NCI-H1105 (cell line): ENCODE measurements around the gene SUSD6.

Experiments
- DNase-seq: peaks from one replicate; lab custom pipeline; 2025; lab: John Stamatoyannopoulos, UW

SUSD6 gene

GRCh38 chr14:69611172-69612013 is at the start of gene SUSD6:
SUSD6 (plus strand) TSS chr14:69611596; CDS start chr14:69658593, 46,997 bp downstream.
- DNase-seq = peak; percentile 94

GRCh38 chr14:69561893-69562292 is 49.5 kb upstream of the SUSD6 start:
- DNase-seq = no peak

DNA sequence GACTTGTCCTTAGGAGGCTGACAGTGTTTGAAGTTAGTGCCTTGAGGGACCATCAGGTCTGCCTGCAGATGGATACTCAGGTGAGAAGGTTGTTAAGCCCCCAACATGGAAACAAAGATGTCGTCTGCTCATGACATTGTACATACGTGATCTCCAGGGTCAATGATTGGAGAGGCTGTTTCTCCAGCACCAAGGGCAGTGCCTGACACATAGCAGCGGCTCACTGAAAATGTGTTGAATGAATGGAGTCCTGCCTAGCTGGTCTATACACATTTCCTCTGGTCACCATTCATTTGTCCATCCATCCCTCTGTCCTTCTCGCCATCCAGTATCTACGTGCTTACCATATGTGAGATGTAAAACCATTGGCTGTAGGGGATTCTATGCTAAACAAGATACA is 43.8 kb upstream of the SUSD6 start:
- no peak for DNase-seq

DNA sequence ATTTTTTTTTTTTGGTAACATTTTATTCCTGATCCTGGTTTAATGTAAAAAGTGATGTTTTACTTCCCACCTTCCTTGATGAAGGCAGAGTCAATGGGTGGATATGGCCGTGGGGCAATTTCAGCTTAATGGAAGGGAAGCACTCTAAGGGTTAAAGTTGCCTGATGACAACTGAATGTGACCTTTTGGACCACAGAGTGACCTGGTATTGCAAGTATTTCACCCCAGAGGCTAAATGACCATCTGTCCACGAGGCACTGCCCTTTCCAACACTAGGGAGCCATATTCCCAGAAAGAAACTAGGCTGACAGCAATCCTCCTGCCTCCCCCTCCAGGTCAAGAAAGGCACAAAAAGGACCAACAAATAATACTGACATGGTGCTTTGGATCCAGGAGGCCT is 41.5 kb upstream of the SUSD6 start:
- DNase-seq = no peak

GRCh38 chr14:69570836-69571330 is 40.5 kb upstream of the SUSD6 start:
- DNase-seq = no peak

GRCh38 chr14:69571449-69572029 is 39.9 kb upstream of the SUSD6 start:
- no peak for DNase-seq

DNA sequence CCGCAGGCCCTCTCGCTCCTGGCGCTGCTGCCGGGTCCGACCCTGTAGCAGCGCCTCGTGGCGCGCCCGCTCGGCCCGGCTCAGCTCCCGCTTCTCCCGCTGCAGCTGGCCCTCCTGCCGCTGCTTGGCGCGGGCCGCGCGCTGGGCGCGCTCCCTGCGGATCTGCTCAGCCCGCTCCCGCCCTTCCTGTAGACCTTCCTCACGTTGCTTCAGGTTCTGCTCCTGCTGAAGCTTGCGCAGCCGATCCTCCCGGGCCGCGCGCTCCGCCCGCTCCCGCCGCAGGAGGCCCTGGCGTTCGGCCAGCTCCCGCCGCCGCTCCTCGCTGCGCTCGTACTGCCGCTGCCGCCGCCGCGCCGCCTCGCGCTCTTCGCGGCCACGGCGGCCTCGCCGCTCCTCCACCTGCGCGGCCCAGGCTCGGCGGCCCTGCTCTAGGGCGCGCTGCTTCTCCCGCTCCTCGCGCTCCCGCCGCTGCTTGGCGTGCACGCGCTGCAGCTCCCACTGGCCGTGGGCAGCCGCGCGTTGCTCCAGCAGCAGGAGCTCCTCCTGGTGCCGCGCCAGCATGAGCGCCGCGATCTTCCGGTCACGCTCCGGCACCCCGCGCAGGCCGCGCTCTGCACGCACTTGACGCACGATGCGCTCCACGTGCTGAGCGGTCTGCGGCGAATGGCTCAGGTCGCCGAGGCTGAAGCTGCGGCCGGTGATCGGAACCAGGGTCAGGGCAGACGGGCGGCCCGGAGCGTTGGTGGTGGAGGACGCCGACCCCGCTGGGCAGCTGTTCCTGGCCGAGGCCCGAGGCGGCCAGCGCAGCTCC is 39.2 kb upstream of the SUSD6 start:
- no peak for DNase-seq

- no peak for DNase-seq
These were observed 38.6 kb upstream of the SUSD6 start for GRCh38 chr14:69572841-69573135.

DNA sequence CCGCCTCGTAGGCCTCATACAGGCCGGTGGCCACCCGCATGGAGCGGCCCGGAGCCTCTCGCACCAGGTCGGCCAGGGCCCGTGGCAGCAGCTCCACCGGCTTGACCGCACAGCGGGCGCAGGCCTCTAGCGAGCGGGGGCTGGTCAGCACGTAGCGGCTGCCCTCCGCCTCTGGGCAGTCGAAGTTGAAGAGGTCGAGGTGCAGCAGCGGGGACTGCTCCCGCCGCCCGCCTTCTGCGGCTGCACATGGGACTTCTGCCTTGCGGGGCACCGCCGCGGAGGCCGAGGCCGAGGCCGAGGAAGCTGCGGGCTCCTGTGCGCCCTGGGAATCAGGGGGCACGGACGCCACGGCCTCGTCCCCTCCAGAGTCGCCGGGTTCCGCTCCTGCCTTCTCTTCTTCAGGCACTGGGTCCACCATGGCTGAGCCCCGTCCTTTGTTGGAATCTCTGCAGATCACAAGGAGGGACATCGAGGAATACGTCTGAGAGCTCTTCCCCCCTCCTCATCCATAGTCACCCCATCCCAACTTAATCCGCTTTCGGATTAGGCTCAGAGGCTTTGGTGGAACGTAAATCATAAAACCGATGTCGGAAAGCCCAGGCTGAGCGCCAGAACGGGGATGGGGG is 38.1 kb upstream of the SUSD6 start:
- DNase-seq = no peak

DNA sequence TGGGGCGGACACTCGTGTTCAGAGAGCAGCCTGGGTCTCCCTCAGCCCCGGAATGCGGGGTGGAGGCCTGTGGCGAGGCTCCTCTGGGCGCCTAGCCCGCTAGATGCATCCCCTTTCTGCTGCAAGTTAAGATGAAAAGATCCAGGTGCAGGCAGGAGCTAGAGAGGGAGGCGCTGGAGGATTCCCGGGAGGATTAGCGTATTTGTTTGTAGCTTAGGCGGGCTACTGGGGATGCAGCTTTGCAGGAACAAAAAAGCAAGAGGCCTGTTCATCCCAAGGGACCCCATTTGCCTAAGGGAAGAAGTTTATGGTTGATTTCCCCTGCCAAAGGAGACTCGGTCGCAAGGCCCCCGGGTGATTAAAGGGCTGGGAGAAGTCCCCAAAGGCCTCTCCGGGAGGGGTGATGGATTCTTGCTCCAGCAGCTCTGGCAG is 37.5 kb upstream of the SUSD6 start:
- DNase-seq = peak; percentile 70

- peak; percentile 79 for DNase-seq
These were observed 37.0 kb upstream of the SUSD6 start, which contains the start of gene CCDC177 for GRCh38 chr14:69574263-69574953. CCDC177 (minus strand) TSS chr14:69574871; CDS start chr14:69573622, 1,249 bp downstream.

DNA sequence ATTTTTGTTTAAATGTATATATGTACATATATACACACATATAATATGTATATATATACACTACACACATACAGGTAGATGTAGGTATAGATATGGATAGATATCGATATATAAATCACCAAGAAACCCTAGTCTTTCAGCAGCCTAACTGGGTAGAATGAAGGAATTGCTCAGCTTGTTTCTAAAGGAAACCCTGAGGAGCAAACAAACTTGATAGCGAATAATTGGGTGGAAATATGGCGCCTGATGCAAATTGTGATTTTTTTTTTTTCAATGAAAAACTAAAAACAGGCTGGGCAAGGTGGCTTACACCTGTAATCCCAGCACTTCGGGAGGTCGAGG is 36.5 kb upstream of the SUSD6 start:
- DNase-seq = no peak

DNA sequence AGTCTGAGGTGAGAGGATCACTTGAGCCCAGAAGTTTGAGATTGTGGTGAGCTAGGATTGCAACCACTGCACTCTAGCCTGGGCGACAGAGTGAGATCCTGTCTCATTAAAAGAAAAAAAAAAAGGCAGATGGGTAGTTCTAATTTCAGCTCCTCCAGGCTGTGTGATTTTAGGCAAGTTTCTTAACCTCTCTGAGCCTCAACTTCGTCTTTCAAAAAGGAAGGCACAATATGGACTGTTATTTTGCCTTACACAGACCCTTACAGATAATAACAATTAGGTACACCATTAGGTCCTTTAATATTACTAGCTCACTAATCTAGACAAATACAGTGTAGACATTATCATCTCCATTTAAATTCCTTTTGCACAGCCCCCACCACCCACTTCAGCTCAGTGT is 31.9 kb upstream of the SUSD6 start:
- DNase-seq = no peak

DNA sequence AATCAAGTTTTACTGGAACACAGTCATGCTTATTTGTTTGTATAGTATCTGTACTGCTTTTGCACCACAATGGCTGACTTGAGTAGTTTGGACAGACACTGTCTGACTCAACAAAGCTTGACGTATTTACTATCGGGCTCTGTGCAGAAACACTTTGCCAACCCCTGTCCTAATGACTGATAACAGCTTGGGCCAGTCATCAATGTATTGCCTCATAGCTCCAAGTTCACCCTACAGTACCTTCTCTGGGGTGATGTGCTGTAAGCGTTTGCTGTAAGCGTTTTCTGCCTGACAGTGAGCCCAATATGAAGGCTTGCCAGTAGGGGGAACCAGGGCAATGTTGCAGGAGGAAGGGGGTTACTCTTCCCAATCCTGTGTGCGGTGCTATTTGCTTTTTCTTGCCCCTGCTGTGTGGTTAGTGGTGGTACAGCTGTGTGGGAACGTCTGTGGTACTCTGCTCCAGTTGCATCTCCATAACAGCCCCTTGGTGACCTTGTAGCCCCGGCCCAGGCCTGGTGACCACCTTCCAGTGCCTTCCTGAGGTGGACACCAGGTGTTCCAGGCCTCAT is 31.3 kb upstream of the SUSD6 start:
- peak; percentile 2 for DNase-seq

- no peak for DNase-seq
These were observed 30.0 kb upstream of the SUSD6 start for GRCh38 chr14:69581316-69581935.

- DNase-seq = no peak
These were observed 29.2 kb upstream of the SUSD6 start for GRCh38 chr14:69582212-69582611.

- DNase-seq = no peak
These were observed 28.6 kb upstream of the SUSD6 start for GRCh38 chr14:69582829-69583228.

DNA sequence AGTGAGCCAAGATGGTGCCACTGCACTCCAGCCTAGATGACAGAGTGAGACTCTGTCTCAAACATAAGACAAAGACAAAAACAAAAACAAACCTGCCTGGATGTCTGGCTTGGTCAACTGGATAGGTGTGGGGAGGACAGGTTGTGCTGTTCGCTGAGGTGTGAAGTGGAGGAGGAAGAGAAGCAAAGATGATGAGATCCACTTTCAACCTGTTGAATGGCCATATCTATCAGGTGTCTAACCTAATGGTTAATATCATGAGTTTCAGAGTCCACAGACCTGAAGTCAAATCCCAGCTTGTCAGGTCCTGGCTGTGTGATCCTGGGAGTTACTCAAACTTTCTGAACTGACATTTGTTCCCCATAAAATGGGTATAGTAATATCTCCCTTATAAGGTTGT is 27.0 kb upstream of the SUSD6 start:
- DNase-seq = no peak

DNA sequence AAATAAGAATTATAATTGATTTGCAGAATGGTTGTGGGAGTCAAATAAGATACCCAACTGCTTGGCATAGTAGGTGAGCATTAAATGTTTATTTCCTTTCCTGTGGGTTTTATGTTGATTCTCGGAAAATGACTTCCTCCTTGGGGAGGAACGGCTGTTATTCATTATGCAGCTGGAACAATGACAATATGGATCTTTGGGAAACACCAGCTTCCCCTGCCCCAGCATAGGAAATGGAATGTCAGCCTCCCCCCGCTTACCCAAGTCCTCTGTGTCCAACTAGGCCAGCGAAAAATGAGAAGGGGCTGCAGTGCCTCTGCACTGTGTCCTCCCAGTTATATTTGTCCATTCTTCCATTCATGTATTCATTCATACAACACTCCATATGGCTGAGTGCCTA is 25.0 kb upstream of the SUSD6 start:
- DNase-seq = no peak

GRCh38 chr14:69587389-69587788 is 24.0 kb upstream of the SUSD6 start:
- DNase-seq = no peak

GRCh38 chr14:69591317-69591716 is 20.1 kb upstream of the SUSD6 start:
- no peak for DNase-seq
